DLD1 (cell line): ENCODE results near the gene CCDC12.
"Not testable (repeated sequence)": the region's sequence is repeated elsewhere in the genome, so short reads cannot be mapped to it uniquely, and the experiment has no call there.

Experiments used
- in situ Hi-C: cut with HindIII; loops from 2 replicates; pipeline ENCODE4 v1.10.0; 2017; ENCODE audit warnings: low sequenced_read_pairs

Gene CCDC12

DNA sequence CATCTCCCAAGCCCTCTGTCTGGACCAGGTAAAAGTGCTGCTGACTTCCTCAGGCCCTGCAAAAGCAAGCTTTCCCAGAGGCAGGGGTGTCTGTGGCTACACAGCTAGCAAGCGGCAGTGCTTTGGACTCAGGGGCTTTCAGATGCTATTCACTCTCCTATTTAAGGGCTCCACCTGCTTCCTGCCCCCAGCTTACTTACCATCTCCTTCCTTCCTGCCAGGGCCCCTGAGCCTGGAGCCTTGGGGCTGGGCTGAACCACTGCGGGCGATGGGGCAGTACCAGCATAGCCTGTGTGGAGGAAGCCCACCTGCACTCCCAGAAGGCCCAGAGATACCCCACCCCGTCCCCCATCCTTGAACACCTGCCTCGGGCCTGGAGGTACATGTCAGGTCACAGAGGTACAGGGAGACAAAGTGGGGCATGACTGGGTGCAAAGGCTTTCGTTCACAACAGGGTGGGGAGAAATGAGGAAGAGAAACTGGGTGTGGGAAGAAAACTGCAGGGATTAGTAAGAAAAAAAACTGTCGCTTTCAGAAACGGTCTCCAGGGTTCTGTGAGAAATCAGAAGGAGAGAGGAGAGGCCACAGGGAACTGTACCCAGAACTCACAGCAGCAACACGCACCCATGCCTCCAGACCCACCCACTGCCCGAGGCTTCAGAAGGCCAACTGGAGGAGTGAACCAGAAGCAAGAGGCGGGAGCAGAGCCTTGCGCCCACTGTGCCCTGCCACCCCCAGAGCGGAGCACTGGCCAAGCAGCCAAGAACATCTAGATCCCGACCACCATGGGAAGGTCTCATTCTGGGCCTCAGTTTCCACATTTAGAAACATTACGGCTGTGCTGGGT is 49.5 kb downstream of the CCDC12 start:
- in situ Hi-C loops = no loop called here

GRCh38 chr3:46926447-46926846 is 50.1 kb downstream of the CCDC12 start:
- in situ Hi-C loops = no loop called here

- in situ Hi-C loops = no loop called here
These were observed 50.5 kb downstream of the CCDC12 start for GRCh38 chr3:46926039-46926438.

DNA sequence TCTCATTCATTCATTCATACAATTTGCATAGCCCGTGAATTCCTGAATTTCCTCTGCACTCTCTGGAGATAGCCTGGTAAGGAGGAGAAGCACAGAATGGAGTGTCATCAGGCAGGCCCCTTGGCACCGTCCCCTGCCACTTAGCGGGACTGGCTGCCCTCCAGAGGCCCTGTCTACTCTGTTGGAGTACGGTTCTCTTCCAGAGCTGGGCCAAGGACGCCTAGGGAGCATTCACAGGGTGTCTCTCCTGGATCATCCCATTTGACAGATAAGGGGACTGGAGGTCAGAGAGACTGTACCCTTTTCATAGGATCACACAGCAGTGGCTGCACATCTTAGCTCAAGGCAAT is 51.0 kb downstream of the CCDC12 start:
- in situ Hi-C loops = no loop called here

DNA sequence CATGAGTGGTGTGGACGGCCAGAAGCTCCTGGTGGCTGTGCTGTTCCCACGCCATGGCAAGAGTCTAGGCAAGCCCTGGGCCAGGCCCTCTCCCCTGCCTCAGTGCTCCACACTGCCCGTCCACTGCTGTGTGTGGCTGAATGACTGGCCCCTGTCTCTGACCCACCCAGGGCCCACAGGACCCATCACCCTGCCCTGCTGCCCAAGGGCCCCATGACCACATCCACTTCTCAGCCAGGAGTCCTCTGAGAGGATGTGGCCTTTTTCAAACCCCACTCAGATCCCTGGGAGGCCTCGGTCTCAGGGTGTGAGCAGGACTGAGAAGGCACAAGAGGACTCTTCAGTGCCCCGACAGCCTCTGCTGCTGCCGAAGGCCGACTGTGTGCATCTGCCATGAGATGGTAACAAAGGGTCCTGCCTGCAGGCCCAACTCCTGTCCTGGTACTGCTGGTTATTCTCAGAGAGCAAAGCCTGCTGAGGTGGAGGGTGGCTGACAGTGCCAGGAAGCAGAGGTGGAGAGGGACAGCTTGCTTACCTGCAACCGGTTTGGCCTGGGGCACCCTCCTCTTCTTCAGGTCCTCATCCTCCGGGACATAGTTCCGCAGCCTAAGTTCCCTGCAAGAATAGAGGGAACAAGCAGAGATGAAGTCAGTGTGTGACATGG is 51.5 kb downstream of the CCDC12 start:
- in situ Hi-C loops = no loop called here

- in situ Hi-C loops = no loop called here
These were observed 52.8 kb downstream of the CCDC12 start for GRCh38 chr3:46923559-46924350.

- in situ Hi-C loops = no loop called here
These were observed 53.5 kb downstream of the CCDC12 start for GRCh38 chr3:46922871-46923558.

DNA sequence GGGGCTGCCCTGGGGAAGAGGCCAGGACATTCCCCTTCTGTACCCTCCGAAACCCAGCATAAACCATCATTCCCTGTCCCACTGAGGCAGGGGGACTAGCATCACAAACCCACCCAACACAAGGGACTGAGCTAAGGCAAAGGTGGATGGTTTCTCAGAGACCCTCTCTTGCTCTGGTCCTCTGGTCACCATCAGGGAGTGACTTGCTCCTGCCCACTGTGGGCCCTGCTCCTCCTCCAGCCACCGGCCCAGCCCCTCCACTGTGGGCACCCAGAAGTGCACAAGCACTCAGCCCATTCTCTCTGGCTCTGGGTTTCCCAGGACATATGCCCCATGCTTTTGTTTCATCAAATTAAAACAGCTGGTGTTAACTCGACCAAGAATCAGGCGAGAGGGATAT is 54.1 kb downstream of the CCDC12 start:
- in situ Hi-C loops = no loop called here

- in situ Hi-C loops = no loop called here
These were observed 54.7 kb downstream of the CCDC12 start for GRCh38 chr3:46921871-46922271.

GRCh38 chr3:46921041-46921440 is 55.5 kb downstream of the CCDC12 start:
- in situ Hi-C loops = no loop called here

- in situ Hi-C loops = no loop called here
These were observed 57.9 kb downstream of the CCDC12 start for GRCh38 chr3:46918634-46919033.

GRCh38 chr3:46918202-46918601 is 58.3 kb downstream of the CCDC12 start:
- in situ Hi-C loops = no loop called here

DNA sequence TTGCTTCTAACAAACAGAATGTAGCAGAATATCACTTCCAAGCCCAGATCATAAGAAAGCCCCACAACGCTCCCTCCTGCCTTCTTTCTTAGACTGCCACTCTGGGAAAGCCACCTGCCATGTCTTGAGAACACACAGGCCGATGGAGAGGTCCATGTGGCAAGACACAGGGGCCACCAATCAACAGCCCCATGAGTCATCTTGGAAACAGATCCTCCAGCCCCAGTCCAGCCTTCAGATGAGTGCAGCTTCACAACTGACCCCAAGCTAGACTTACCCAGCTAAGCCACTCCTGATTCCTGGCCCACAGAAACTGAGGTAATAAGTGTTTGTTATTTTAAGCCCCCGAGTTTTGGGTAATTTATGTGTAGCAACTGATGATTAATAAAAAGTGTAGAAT is 59.3 kb downstream of the CCDC12 start:
- in situ Hi-C loops = no loop called here

DNA sequence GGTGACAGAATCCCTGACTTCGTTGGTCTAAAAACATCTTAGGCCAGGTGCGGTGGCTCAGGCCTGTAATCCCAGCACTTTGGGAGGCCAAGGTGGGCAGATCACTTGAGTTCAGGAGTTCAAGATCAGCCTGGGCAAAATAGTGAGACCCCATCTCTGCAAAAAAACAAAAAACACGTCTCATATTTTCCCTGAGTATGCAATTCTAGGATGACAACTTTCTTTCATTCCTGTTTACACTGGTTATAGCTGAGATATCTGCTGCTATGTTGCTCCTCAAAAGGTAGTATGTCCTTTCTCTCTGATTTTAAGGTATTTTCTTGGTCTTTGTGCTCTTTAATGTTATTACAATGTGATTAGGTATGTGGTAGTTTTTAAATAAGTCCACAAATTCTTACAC is 59.7 kb downstream of the CCDC12 start:
- in situ Hi-C loops = no loop called here

DNA sequence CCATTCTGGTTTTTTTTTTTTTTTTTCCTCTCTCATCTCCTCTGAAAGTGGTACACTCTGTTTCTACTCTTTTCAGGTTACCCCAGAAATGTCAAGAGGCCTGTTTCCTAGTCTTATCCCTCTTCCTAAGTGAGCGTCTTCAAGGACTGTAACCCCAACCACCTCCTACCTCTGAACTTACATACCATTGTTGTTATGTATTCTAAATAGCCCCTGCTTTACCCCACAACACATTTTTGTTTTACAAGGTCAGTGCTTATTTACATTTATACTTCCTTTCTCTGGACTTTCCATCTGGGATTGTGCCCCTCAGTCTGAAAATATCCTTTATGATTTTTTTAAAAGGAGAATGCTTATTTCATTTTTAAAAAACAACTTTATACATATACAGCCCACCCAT is 60.3 kb downstream of the CCDC12 start:
- in situ Hi-C loops = no loop called here

GRCh38 chr3:46915297-46915822 is 61.2 kb downstream of the CCDC12 start:
- in situ Hi-C loops = no loop called here

DNA sequence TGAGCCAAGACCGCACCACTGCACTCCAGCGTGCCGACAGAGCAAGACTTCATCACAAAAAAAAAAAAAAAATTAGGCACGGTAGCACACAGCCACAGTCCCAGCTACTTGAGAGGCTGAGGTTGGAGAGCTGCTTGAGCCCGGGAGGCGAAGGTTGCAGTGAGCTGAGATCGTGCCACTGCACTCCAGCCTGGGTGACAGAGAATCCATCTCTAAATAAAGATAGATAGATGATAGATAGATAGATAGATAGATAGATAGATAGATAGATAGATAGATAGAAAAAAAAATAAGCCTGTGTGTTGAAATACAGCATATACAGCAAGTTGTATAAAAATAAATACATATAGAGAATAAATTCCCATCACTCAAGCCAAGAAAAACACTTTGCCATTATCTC is 61.7 kb downstream of the CCDC12 start:
- in situ Hi-C loops = no loop called here

DNA sequence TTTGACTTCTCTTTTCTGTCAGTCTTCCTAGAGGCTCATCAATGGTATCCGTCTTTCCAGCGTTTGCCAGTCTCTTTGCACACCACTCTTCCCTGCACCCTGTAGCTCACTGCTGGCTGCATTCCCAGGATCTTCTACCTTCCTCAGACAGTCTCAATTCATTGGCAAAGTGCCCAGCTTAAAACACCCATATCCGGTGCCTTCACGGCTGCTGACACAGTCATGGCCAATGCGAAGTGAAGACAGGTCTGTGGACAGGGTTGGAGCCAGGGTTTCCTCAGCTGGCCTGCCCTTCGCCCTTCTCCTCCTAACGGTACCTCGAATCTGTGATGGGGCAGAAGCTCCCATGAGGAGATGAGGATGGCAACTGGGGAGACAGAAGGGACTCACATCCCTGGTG is 62.9 kb downstream of the CCDC12 start:
- in situ Hi-C loops = no loop called here

DNA sequence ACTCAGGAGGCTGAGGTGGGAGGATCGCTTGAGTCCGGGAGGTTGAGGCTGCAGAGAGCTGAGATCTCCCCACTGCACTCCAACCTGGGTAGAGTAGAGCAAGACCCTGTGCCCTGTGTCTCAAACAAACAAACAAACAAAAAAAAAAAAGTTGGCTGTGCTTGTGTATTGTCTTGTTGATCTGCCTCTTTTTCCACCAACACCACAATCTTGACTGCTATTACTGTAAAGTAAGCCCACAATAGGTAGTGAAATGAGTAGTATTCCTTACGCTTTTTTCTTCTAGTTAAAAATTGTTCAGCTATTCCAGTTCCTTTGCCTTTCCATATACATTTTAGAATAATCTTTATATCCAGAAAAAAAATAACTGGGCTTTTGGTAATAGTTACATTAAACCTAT is 63.6 kb downstream of the CCDC12 start:
- in situ Hi-C loops = no loop called here

- in situ Hi-C loops = not testable (repeated sequence)
These were observed 65.6 kb downstream of the CCDC12 start for GRCh38 chr3:46910914-46911313.

- in situ Hi-C loops = no loop called here
These were observed 66.3 kb downstream of the CCDC12 start for GRCh38 chr3:46910166-46910760.
